Mesenchymal stem cell (in vitro differentiated cells and primary cell): Measurements from ENCODE around the gene ATF3.

Experiments used
- DNase-seq: peaks from one replicate; pipeline ENCODE4 v3.0.0-alpha.2; 2013
- H2AFZ ChIP-seq: one replicate; pipeline ENCODE4 v1.6.1; 2013; ENCODE audit warnings: low read depth, mild to moderate bottlenecking, control low read depth, inconsistent platforms, low read length, moderate library complexity
- H2AK5ac ChIP-seq: 2 replicates; pipeline ENCODE4 v1.6.1; 2013; ENCODE audit warnings: low read length, moderate library complexity, mild to moderate bottlenecking, inconsistent platforms; ENCODE audit not compliant: severe bottlenecking
- H2BK120ac ChIP-seq: one replicate; pipeline ENCODE4 v1.6.1; 2013; ENCODE audit warnings: low read depth, mild to moderate bottlenecking, inconsistent platforms, low read length, moderate library complexity
- H2BK12ac ChIP-seq, 2 experiments: one replicate each; pipeline ENCODE4 v1.6.1; 2013; ENCODE audit warnings: inconsistent platforms in 2 of 2, low read length in 2 of 2, mild to moderate bottlenecking in 2 of 2, moderate library complexity in 2 of 2, control low read depth in 1 of 2
- H2BK15ac ChIP-seq: one replicate; pipeline ENCODE4 v1.6.1; 2013; ENCODE audit warnings: mild to moderate bottlenecking, low read depth, inconsistent platforms; ENCODE audit not compliant: poor library complexity, severe bottlenecking
- H2BK5ac ChIP-seq: 2 replicates; pipeline ENCODE4 v1.6.1; 2013; ENCODE audit warnings: low read depth, mild to moderate bottlenecking, low read length, control low read depth, inconsistent platforms; ENCODE audit not compliant: poor library complexity, severe bottlenecking
- H3K14ac ChIP-seq, 2 experiments: one replicate each; pipeline ENCODE4 v1.6.1; 2013; ENCODE audit warnings: inconsistent platforms in 2 of 2, low read length in 2 of 2, control low read depth in 1 of 2, mild to moderate bottlenecking in 1 of 2, moderate library complexity in 1 of 2
- H3K18ac ChIP-seq, 2 experiments: one replicate each; pipeline ENCODE4 v1.6.1; 2013; ENCODE audit warnings: inconsistent platforms in 2 of 2, low read length in 2 of 2, control low read depth in 1 of 2, low read depth in 1 of 2, mild to moderate bottlenecking in 1 of 2
- H3K23ac ChIP-seq, 2 experiments: one replicate each; pipeline ENCODE4 v1.6.1; 2013; ENCODE audit warnings: inconsistent platforms in 2 of 2, low read length in 2 of 2, mild to moderate bottlenecking in 2 of 2, moderate library complexity in 2 of 2, control low read depth in 1 of 2
- H3K27ac ChIP-seq: 2 replicates; pipeline ENCODE4 v1.5.1; 2013; ENCODE audit warnings: mild to moderate bottlenecking, moderate library complexity, low read length, control low read depth, inconsistent platforms; ENCODE audit not compliant: poor library complexity, severe bottlenecking
- H3K27me3 ChIP-seq, 2 experiments: 2 replicates each; pipeline versions ENCODE4 v1.6.1 to v1.7.0; 2013; ENCODE audit warnings: low read length in 2 of 2, mild to moderate bottlenecking in 2 of 2, moderate library complexity in 2 of 2, control low read depth in 1 of 2, inconsistent platforms in 1 of 2; ENCODE audit not compliant: control insufficient read depth in 1 of 2, insufficient read depth in 1 of 2
- H3K36me3 ChIP-seq, 2 experiments: 2 replicates each; pipeline versions ENCODE4 v1.6.1 to v1.7.0; 2013; ENCODE audit warnings: low read length in 2 of 2, control low read depth in 1 of 2, inconsistent platforms in 1 of 2, low read depth in 1 of 2, mild to moderate bottlenecking in 1 of 2; ENCODE audit not compliant: insufficient read depth in 2 of 2, control insufficient read depth in 1 of 2
- H3K4ac ChIP-seq, 2 experiments: one replicate each; pipeline ENCODE4 v1.6.1; 2013; ENCODE audit warnings: inconsistent platforms in 2 of 2, low read length in 2 of 2, mild to moderate bottlenecking in 2 of 2, moderate library complexity in 2 of 2, control low read depth in 1 of 2, low read depth in 1 of 2
- H3K4me1 ChIP-seq: 2 replicates; pipeline ENCODE4 v1.6.1; 2013; ENCODE audit warnings: low read depth, low read length, control low read depth; ENCODE audit not compliant: control insufficient read depth, insufficient read depth
- H3K4me2 ChIP-seq: 2 replicates; pipeline ENCODE4 v1.6.1; 2013; ENCODE audit warnings: low read length, mild to moderate bottlenecking, inconsistent platforms; ENCODE audit not compliant: poor library complexity, severe bottlenecking
- H3K4me3 ChIP-seq, 2 experiments: 2 replicates each; pipeline versions ENCODE4 v1.5.1 to v1.7.0; 2013; ENCODE audit warnings: low read length in 2 of 2, mild to moderate bottlenecking in 2 of 2, control low read depth in 1 of 2, low read depth in 1 of 2; ENCODE audit not compliant: insufficient read depth in 1 of 2
- H3K79me1 ChIP-seq: replicated peaks from 2 replicates; pipeline ENCODE4 v1.6.1; 2013; ENCODE audit warnings: mild to moderate bottlenecking, control low read depth, low read length, inconsistent platforms; ENCODE audit not compliant: poor library complexity, severe bottlenecking
- H3K9ac ChIP-seq: 2 replicates; pipeline ENCODE4 v1.7.0; 2013; ENCODE audit warnings: mild to moderate bottlenecking, low read length, moderate library complexity
- H3K9me3 ChIP-seq: 2 replicates; pipeline ENCODE4 v1.7.0; 2013; ENCODE audit warnings: mild to moderate bottlenecking, low read length; ENCODE audit not compliant: control insufficient read depth
- H4K8ac ChIP-seq: one replicate; pipeline ENCODE4 v1.6.1; 2013; ENCODE audit warnings: inconsistent platforms, mild to moderate bottlenecking, low read length, moderate library complexity
- H4K91ac ChIP-seq: one replicate; pipeline ENCODE4 v1.6.1; 2013; ENCODE audit warnings: mild to moderate bottlenecking, low read length, inconsistent platforms
- WGBS: methylation state at CpG from one replicate; pipeline ENCODE4 v1.1.7; 2013; ENCODE audit warnings: mixed read lengths; 5-methylcytosine and 5-hydroxymethylcytosine counted together

The ATF3 gene

GRCh38 chr1:212629450-212630157, 21.0 kb downstream of the ATF3 start:
- Histone ChIP-seq H3K4me2 (no peak overlapping the region), H3K4me3 (no peak overlapping the region), H3K36me3 (no peaks in the 10 kb centered on the region), H3K9me3 (peaks cover 5% of the 10 kb centered on the region), H2BK15ac (no peak overlapping the region), H3K4me1 (peaks cover 14% of the 10 kb centered on the region), H3K23ac (no peak overlapping the region), H3K18ac (no peak overlapping the region), H2BK120ac (no peak overlapping the region), H4K8ac (no peak overlapping the region), H2BK5ac (no peak overlapping the region), H2AFZ (no peak overlapping the region), H3K27me3 (peaks cover 19 to 34% of the 10 kb centered on the region in 2 experiments), H2BK12ac (no peak overlapping the region), H3K79me1 (no peaks in the 10 kb centered on the region), H3K4ac (no peak overlapping the region), H2AK5ac (no peak overlapping the region), H3K27ac (no peak overlapping the region), H3K14ac (peak overlapping the region in 1 of 2 experiments; percentile 36), H3K9ac (peak overlapping the region; percentile 15), H4K91ac (no peak overlapping the region)
- no peak for DNase-seq
- 78% methylated on average over 5 of the region's 5 CpGs for WGBS

- WGBS: 40% methylated on average over 16 of the region's 16 CpGs
- Histone ChIP-seq H3K36me3 (no peaks in the 10 kb centered on the region), H2BK5ac (no peak overlapping the region), H4K8ac (no peak overlapping the region), H3K9ac (no peak overlapping the region), H3K4me3 (no peak overlapping the region), H3K4me1 (peaks cover 14% of the 10 kb centered on the region), H3K14ac (no peak overlapping the region), H3K9me3 (peaks cover 9% of the 10 kb centered on the region), H3K18ac (no peak overlapping the region), H3K23ac (no peak overlapping the region), H2BK120ac (no peak overlapping the region), H2BK12ac (no peak overlapping the region), H2AFZ (no peak overlapping the region), H2AK5ac (no peak overlapping the region), H3K79me1 (no peaks in the 10 kb centered on the region), H3K27me3 (peaks cover 12 to 27% of the 10 kb centered on the region in 2 experiments), H3K4me2 (no peak overlapping the region), H3K4ac (no peak overlapping the region), H3K27ac (no peak overlapping the region), H4K91ac (no peak overlapping the region), H2BK15ac (no peak overlapping the region)
- DNase-seq: peak; percentile 64
These were observed 21.8 kb downstream of the ATF3 start for GRCh38 chr1:212630158-212630900.

GRCh38 chr1:212633161-212633560, 24.6 kb downstream of the ATF3 start:
- Histone ChIP-seq H2BK12ac (no peak overlapping the region), H2BK5ac (no peak overlapping the region), H3K4ac (no peak overlapping the region), H4K8ac (no peak overlapping the region), H2AK5ac (no peak overlapping the region), H3K79me1 (no peaks in the 10 kb centered on the region), H3K18ac (no peak overlapping the region), H3K4me3 (no peak overlapping the region), H4K91ac (no peak overlapping the region), H3K4me2 (no peak overlapping the region), H3K4me1 (peaks cover 23% of the 10 kb centered on the region), H3K14ac (no peak overlapping the region), H3K9me3 (peaks cover 9% of the 10 kb centered on the region), H3K9ac (no peak overlapping the region), H3K36me3 (no peaks in the 10 kb centered on the region), H3K27me3 (peaks cover 0 to 6% of the 10 kb centered on the region in 2 experiments), H2AFZ (no peak overlapping the region), H3K27ac (no peak overlapping the region), H3K23ac (no peak overlapping the region), H2BK120ac (no peak overlapping the region), H2BK15ac (no peak overlapping the region)
- WGBS: 90% methylated on average over 4 of the region's 4 CpGs
- no peak for DNase-seq

- WGBS: 98% methylated on average over 1 of the region's 2 CpGs
- Histone ChIP-seq H4K8ac (no peak overlapping the region), H3K27ac (no peak overlapping the region), H2AK5ac (no peak overlapping the region), H2BK12ac (no peak overlapping the region), H3K23ac (no peak overlapping the region), H4K91ac (no peak overlapping the region), H3K4me2 (no peak overlapping the region), H3K18ac (no peak overlapping the region), H3K4me3 (no peak overlapping the region), H3K79me1 (no peaks in the 10 kb centered on the region), H2BK120ac (no peak overlapping the region), H3K27me3 (peaks cover 0 to 6% of the 10 kb centered on the region in 2 experiments), H2AFZ (no peak overlapping the region), H3K4ac (no peak overlapping the region), H3K9me3 (peaks cover 9% of the 10 kb centered on the region), H2BK15ac (no peak overlapping the region), H2BK5ac (no peak overlapping the region), H3K36me3 (no peaks in the 10 kb centered on the region), H3K9ac (no peak overlapping the region), H3K14ac (no peak overlapping the region), H3K4me1 (peaks cover 20% of the 10 kb centered on the region)
- DNase-seq: no peak
These were observed 25.7 kb downstream of the ATF3 start for GRCh38 chr1:212634252-212634651.
